HepG2 (cell line): ENCODE data around the gene HRH2. TPM values are rescaled to one million over a fixed set of nuclear protein-coding genes. Genes with fewer than 3 reads are reported as not detected.

Experiments used
- ATAC-seq: fragments of 200-7000 bp; cut with Tn5 transposase; 3 replicates; pipeline ENCODE4 v1.9.1; 2020; ENCODE audit warnings: mild to moderate bottlenecking, moderate library complexity
- BruUV-seq: library from RNA; stranded (reverse); fragments of 400-500 nt; replicated peaks from 2 replicates; lab custom pipeline; 2021; lab: Mats Ljungman, UMichigan
- CTCF ChIA-PET: fragments of 300-600 bp; formaldehyde crosslinking; extraction: SDS; loops from one replicate; lab custom pipeline; 2021; ENCODE audit warnings: low total read pairs, inconsistent platforms, low intra/inter-chr PET ratio; lab: Yijun Ruan, JAX
- POLR2A ChIA-PET: fragments of 350-600 bp; sonication (Branson Sonifier 250); formaldehyde crosslinking; loops from one replicate; lab custom pipeline; 2020; ENCODE audit warnings: antibody characterized with exemption, inconsistent platforms; lab: Yijun Ruan, JAX
- DNase-seq: peaks from one replicate; pipeline ENCODE4 v3.0.0-alpha.2; 2015; ENCODE audit warnings: low spot score
- FAIRE-seq: peaks from 3 replicates; lab custom pipeline; 2011; peaks lifted over from hg19 to GRCh38; lab: Jason Lieb, UNC
- H2AFZ ChIP-seq: one replicate; pipeline ENCODE4 v1.6.1; 2011; ENCODE audit warnings: low read length, inconsistent platforms
- H3K27ac ChIP-seq: fragments of 300-600 bp; 3 replicates; pipeline ENCODE4 v1.8.0; 2011; ENCODE audit warnings: mixed run types, mild to moderate bottlenecking, mixed read lengths, low read length, inconsistent platforms; ENCODE audit not compliant: insufficient read depth; ENCODE audit errors: extremely low read length
- H3K27me3 ChIP-seq, 2 experiments: fragments of 200-600 bp in 1 of 2; 2 replicates in 1 of 2; 3 replicates in 1 of 2; pipeline versions ENCODE4 v1.6.0 to v1.8.0; 2011; ENCODE audit warnings: low read length in 2 of 2, mild to moderate bottlenecking in 2 of 2, moderate library complexity in 2 of 2, inconsistent platforms in 1 of 2; ENCODE audit not compliant: insufficient read depth in 2 of 2, control insufficient read depth in 1 of 2
- H3K36me3 ChIP-seq, 2 experiments: fragments of 200-600 bp in 1 of 2; replicated peaks in 1 of 2; 2 replicates in 1 of 2; 3 replicates in 1 of 2; pipeline versions ENCODE4 v1.5.1 to v1.8.0; 2011; ENCODE audit warnings: low read length in 2 of 2, inconsistent platforms in 1 of 2; ENCODE audit not compliant: insufficient read depth in 2 of 2, control insufficient read depth in 1 of 2
- H3K4me1 ChIP-seq: 2 replicates; pipeline ENCODE4 v1.5.1; 2012; ENCODE audit warnings: low read length, inconsistent platforms; ENCODE audit not compliant: insufficient read depth
- H3K4me2 ChIP-seq: 2 replicates; pipeline ENCODE4 v1.6.0; 2011; ENCODE audit warnings: low read depth, low read length, inconsistent platforms
- H3K4me3 ChIP-seq, 3 experiments: fragments of 200-600 bp in 1 of 3; sonication (generic), shearing (Covaris generic) in 1 of 3; replicated peaks in 1 of 3; 2 replicates each; pipeline ENCODE4 v1.5.1; 2011 to 2016; ENCODE audit warnings: low read length in 3 of 3, inconsistent platforms in 2 of 3, low read depth in 2 of 3, mild to moderate bottlenecking in 2 of 3, control low read depth in 1 of 3, mixed read lengths in 1 of 3; ENCODE audit not compliant: insufficient read depth in 1 of 3
- H3K79me2 ChIP-seq: one replicate; pipeline ENCODE4 v1.6.1; 2011; ENCODE audit warnings: low read length, inconsistent platforms; ENCODE audit not compliant: insufficient read depth
- H3K9ac ChIP-seq: 2 replicates; pipeline ENCODE4 v1.6.0; 2011; ENCODE audit warnings: mild to moderate bottlenecking, low read depth, low read length, inconsistent platforms; ENCODE audit not compliant: insufficient read depth
- H3K9me3 ChIP-seq: 2 replicates; pipeline ENCODE4 v1.5.1; 2012; ENCODE audit warnings: mild to moderate bottlenecking, low read length
- H4K20me1 ChIP-seq: 2 replicates; pipeline ENCODE4 v1.6.0; 2011; ENCODE audit warnings: inconsistent platforms, mild to moderate bottlenecking, low read length, moderate library complexity; ENCODE audit not compliant: insufficient read depth
- NCOA5 ChIP-seq: sonication (generic); formaldehyde crosslinking; IDR thresholded peaks from 2 replicates; pipeline ENCODE4 v1.4.0; 2020; ENCODE audit warnings: missing genetic modification reagents
- NR0B2 ChIP-seq: sonication (generic); formaldehyde crosslinking; IDR thresholded peaks from 2 replicates; pipeline ENCODE4 v1.4.0; 2020; ENCODE audit warnings: mild to moderate bottlenecking, missing genetic modification reagents
- SIX4 ChIP-seq: sonication (generic); formaldehyde crosslinking; IDR thresholded peaks from 2 replicates; pipeline ENCODE4 v1.4.0; 2020; ENCODE audit warnings: missing genetic modification reagents
- ZBTB10 ChIP-seq: sonication (generic); formaldehyde crosslinking; IDR thresholded peaks from 2 replicates; pipeline ENCODE4 v1.4.0; 2020; ENCODE audit warnings: missing genetic modification reagents, borderline replicate concordance
- ZNF230 ChIP-seq: sonication (generic); formaldehyde crosslinking; IDR thresholded peaks from 2 replicates; pipeline ENCODE4 v1.4.0; 2020; ENCODE audit warnings: mild to moderate bottlenecking, missing genetic modification reagents
- ZNF274 ChIP-seq: sonication (generic); formaldehyde crosslinking; IDR thresholded peaks from 2 replicates; pipeline ENCODE4 v1.5.1; 2020; ENCODE audit warnings: mild to moderate bottlenecking, missing genetic modification reagents
- ZNF629 ChIP-seq: sonication (generic); formaldehyde crosslinking; conservative IDR thresholded peaks from 2 replicates; pipeline ENCODE4 v1.5.0; 2020; ENCODE audit warnings: missing genetic modification reagents
- ZNF768 ChIP-seq: sonication (generic); formaldehyde crosslinking; IDR thresholded peaks from 2 replicates; pipeline ENCODE4 v1.4.0; 2020; ENCODE audit warnings: missing genetic modification reagents
- ZNF841 ChIP-seq: sonication (generic); formaldehyde crosslinking; IDR thresholded peaks from 2 replicates; pipeline ENCODE4 v1.8.1; 2023; ENCODE audit warnings: missing genetic modification reagents, borderline replicate concordance
- WGBS: methylation state at CpG from one replicate; pipeline ENCODE4 v1.1.6; 2017; ENCODE audit warnings: low lambda C conversion rate; 5-methylcytosine and 5-hydroxymethylcytosine counted together
- in situ Hi-C: cut with HindIII; loops from 2 replicates; pipeline ENCODE4 v1.10.0; 2017; ENCODE audit warnings: low pct_unique_long_range_greater_than_20kb; ENCODE audit not compliant: extremely low pct_ligation_motif_present
- intact Hi-C: fragments of 100-400 bp; cut with micrococcal nuclease; formaldehyde crosslinking; loops from one replicate; pipeline ENCODE4 v1.10.0; 2022; ENCODE audit not compliant: unreplicated experiment
- polyA plus RNA-seq, 8 experiments: library from polyadenylated mRNA; depleted of rRNA in 3 of 8; stranded (reverse) in 7 of 8; unstranded in 1 of 8; fragments of >200 nt; fragmentation: Illumina TruSeq in 4 of 8; extraction: Trizol in 4 of 8; gene quantifications; 2 replicates each; pipeline versions ENCODE4 v1.2.1 to v1.2.3, GENCODE V29; 2011 to 2016; ENCODE audit warnings: low read depth in 4 of 8, missing spikeins in 1 of 8, mixed read lengths in 1 of 8; ENCODE audit not compliant: insufficient read depth in 1 of 8
- total RNA-seq, 5 experiments: library from RNA; depleted of rRNA; stranded (reverse); fragments of >200 nt; fragmentation: Illumina TruSeq; extraction: Trizol; gene quantifications; 2 replicates each; pipeline ENCODE4 v1.2.3, GENCODE V29; 2016; ENCODE audit warnings: low read depth in 1 of 5

HRH2 gene
- total and polyA plus RNA-seq, 2 of the 13 experiments (the other 11 are each of a cell fraction or from before 2014, with no cell fraction given) = not detected

GRCh38 chr5:175692235-175692995 lies 34.5 kb downstream of the HRH2 start:
- Histone ChIP-seq H3K4me1 (peaks cover 25% of the 10 kb centered on the region), H3K4me2 (no peak overlapping the region), H3K36me3 (no peaks in the 10 kb centered on the region), H3K27ac (no peak overlapping the region), H3K9ac (no peak overlapping the region), H2AFZ (no peak overlapping the region), H3K4me3 (no peak overlapping the region), H3K27me3 (peaks cover 1 to 14% of the 10 kb centered on the region in 2 experiments; a peak in 2 of 5 replicates), H4K20me1 (no peaks in the 10 kb centered on the region), H3K79me2 (no peaks in the 10 kb centered on the region), H3K9me3 (no peaks in the 10 kb centered on the region)
- BruUV-seq = no TSS peak
- 64% methylated on average over 15 of the region's 16 CpGs for WGBS
- intact Hi-C loops (no loop called here), in situ Hi-C loops (no loop called here)
- ChIA-PET POLR2A (no interaction called here), CTCF (no interaction called here)
- TF ChIP-seq NR0B2 (CRISPR knock-in tag) (no peak), SIX4 (no peak), ZNF841 (CRISPR knock-in tag) (no peak), ZNF768 (CRISPR knock-in tag) (peak; percentile 66), ZBTB10 (CRISPR knock-in tag) (no peak), ZNF629 (CRISPR knock-in tag) (peak; percentile 36), ZNF274 (CRISPR knock-in tag) (no peak), ZNF230 (no peak), NCOA5 (no peak)
- ATAC-seq (no peak), DNase-seq (no peak), FAIRE-seq (no peak)
